Amniotic stem cell (primary cell): ENCODE data around the gene LSM8.
"Not testable (repeated sequence)": the region's sequence is repeated elsewhere in the genome, so short reads cannot be mapped to it uniquely, and the experiment has no call there.

ENCODE experiments used
- DNase-seq: peaks from one replicate; lab custom pipeline; 2025; lab: John Stamatoyannopoulos, UW

Gene LSM8

DNA sequence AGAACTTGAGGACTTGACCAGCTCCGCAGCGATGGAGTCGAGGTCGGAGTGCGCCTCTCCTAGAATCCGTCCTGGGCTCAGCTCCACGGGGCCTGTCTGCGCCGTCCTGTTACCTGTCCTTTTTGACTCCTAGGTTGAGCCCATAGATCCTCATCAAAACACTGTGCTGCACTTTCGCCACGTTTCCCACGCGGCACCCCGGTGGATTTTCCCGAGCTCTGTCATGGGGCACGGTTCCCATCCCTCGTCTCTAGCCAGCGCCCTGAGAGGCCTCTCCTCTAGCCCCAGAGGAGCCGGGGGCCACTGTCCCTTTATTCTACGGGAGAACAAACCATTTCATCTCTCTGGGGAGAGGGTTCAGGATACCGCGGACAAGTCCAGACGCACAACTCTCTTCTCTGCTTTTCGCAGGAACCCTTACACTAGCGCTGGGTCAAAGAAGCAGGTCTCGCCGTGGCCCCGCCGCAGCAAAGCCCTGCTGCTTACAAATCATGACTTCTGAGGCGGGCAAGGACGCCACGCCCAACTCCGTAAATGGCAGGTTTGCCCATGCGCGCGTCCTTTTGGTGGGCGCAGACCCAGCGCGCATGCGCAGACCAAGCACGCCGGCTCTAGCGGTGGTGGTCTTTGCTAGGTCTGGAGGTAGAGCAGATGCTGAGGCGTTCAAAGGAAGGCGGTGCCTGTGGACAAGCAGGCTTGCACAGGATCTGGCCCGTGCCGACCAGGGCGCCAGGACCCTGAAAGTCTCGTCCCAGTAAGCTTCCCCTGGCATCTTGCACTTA lies 30.3 kb downstream of the LSM8 start:
- DNase-seq = peak; percentile 15

DNA sequence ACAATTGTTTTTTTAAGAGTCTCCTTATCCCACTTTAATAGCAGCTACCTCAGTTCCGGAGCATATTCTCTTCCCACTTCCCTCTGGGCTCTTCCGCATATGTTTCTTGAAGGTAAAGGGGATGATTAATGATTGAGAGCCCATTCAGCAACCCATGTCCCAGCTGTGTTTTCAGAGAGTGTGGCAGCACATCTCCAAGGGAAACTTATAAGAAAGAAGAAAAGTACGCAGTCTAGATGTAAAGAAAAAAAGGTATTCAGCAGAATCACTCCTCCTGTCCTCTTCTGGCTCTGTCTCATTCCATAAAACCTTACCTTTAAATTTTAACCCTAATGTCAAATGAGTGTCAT lies 30.8 kb downstream of the LSM8 start:
- no peak for DNase-seq

DNA sequence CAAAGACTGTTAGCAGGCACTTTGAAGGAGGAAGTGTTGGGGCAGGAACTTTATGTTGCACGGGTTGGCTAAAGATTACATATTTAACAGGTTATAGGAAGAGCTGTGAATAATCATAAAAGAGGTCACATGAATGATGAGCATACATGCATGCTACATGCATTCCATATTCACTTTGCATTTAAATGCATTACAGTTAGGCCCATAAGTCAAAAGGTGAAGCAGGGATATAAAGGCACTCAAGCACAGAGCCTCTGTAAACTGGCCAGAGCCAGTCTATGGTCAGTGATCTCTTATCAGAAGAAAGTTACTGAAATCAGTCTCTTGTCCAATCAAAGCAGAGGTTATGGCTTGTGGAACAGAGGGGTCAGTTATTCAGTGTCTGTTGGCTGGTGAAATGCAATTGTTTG lies 33.3 kb downstream of the LSM8 start:
- DNase-seq = no peak

DNA sequence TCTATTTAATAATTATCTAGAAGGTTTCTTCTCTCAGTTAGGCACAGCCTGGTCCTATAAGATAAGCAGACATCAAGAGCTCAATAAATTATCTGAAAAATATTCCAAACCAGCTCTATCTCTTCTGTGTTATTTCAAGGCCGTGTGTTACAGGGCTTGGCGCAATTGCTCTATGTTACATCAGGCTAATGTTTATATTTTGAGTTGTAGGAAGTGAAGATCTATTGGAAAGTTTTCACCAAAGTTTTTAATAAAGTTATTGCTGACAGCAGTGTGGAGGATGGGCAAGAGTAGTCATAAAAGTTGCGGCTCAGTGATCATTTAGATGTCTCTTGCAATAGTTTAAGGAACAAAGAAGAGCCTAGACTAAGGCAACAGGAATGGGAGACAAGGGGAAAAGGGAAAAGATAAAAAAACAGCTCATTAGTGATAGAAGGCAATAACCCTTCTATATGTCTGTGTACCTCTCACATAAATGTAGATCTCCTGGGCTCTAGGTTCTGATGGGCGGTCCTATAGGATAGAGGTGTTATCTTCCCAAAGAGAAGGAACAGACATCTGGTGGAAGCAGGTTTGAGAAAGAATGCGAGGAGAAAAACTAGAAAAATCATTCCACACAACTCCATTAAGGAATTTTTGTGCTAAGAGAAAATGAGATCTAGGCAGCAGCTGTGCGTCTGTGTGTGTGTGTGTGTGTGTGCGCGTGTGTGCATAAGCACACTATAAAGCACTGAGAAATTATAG lies 34.6 kb downstream of the LSM8 start:
- no peak for DNase-seq

DNA sequence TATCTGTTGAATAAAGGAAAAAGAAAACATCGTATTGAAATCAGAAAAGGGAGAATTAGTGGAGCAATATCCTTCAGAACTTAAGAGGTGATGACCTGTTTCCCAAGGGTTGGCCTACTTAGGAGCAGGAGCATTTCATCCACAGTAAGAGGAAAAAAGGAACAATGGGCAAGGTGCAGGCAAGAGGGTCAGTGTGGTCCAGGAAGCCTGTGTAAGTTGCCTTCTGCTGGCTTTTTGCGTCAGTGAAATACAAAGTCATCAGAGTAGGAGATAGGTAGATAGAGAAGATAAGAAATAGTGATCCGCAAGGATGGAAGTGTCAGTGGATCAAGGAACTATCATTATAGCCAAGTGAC lies 35.2 kb downstream of the LSM8 start:
- no peak for DNase-seq

DNA sequence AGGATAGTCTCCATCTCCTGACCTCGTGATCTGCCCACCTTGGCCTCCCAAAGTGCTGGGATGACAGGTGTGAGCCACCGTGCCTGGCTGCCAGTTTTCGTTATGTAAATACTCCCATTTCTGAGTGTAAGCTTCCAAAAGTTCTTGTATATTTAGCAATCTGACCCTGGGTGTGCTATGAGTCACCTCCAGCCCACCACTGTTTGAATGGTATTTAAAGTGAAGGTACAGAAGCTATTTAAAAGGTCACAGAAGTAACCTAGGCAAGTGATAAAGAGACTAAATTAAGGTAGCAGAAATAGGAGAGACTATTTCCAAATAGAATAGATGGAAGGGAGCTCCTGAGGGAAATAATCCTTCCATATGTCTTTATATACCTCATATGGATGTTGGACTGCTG lies 36.6 kb downstream of the LSM8 start:
- no peak for DNase-seq

DNA sequence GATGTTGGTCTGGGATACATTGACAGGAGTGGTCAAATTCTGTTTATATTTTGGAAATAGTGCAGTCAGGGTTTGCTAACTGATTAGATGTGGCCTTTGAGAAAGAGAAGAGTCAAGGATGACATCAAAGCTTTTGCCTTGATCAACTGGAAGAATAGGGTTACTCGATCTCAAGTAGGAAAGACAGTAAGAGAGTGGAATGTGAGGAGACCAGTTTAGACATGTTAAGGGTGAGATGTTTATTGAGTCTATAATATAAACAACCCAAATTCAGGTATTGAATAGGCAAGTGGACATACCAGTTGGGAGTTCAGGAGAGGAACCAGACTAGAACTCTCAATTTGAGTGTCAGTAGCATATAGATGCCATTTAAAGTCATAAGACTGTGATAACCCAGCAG lies 38.6 kb downstream of the LSM8 start:
- DNase-seq = no peak

DNA sequence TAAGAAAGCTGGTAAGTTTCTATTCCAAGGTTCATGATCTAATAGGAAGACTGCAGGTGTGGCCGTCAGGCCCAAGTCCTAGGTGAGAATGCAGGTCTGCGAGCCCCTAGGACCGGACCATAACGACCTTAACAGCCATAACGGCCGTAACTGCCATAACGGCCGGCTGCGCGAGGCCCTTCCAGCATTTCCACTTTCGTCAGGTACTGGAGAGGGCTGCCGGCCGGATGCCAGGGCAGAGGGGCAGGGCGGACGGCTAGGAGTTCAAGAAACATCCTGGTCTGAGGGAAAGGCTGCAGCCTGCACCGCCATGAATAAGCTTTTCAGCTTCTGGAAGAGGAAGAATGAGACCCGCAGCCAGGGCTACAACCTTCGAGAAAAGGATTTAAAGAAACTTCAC lies 40.6 kb downstream of the LSM8 start, which contains the start of gene ANKRD7:
TSS of gene ANKRD7 (plus strand) at position 184 of the 400 bp plus-strand sequence. CDS start at position 311, 127 bp downstream.
- DNase-seq = no peak

DNA sequence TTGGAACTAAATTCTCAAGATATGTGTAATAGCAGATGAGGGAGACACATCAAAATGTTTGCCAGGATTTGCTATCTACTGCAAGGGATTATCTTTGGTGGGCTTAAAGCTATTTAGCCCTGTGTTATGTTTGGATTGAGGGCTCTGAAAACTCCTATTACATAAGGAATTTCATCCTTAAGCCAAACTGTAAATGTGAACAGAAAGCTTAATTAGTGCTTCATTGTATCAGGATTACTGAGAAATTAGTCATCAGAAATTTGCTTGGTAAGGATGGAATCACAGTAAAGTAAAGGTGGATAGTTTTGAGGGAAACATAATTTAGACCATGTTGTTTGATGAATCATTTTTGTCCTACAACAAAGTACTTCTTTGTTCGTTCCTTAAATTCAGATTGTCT lies 48.9 kb downstream of the LSM8 start:
- no peak for DNase-seq

DNA sequence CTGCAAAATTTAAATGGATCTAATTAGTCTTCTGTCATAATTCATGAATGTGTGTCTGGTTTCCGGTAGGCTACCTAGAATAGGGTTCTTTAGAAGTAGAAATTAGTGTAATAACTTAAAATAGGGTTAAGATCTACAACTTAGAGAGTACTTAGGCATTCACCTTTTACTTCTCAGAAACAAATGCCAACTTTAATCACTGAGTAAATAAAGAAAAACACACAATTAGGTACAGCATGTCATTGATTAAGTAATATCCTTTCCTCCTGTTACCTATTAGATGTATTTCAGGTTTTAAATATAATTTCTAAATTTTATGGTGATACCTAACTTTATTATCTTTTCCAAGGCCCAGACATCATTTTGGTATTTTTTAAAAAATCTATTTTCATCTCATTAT lies 49.8 kb downstream of the LSM8 start:
- no peak for DNase-seq

DNA sequence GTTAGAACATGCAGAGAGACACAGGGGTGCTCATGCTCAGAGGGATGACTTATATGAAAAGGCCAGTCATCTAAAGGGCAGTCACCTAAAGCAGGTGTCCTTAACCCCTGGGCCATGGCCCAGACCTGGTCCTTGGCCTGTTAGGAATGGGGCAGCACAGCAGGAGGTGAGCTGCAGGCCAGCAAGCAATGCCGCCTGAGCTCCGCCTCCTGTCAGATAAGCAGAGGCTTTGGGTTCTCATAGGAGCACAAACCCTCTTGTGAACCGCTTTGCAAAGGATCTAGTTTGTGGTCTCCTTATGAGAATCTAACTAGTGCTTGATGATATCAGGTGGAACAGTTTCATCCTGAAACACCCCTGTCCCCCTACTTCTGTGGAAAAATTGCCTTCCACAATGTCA lies 55.0 kb downstream of the LSM8 start:
- DNase-seq = no peak

DNA sequence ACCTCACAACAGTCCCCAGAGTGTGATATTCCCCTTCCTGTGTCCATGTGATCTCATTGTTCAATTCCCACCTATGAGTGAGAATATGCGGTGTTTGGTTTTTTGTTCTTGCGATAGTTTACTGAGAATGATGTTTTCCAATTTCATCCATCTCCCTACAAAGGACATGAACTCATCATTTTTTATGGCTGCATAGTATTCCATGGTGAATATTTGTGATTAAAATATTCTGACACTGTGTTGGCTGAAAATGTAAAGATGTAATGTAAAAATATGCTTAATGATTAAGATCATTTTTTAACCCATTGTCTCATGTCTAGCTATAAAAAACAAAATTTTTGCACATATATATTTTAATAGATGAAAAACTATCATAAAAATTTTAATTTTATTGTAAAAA lies 56.4 kb downstream of the LSM8 start:
- DNase-seq = not testable (repeated sequence)
